GM19372 (cell line): ENCODE data around the gene PAFAH1B2.

Source experiments
- ATAC-seq: cut with Tn5 transposase; IDR thresholded peaks from one replicate; pipeline ENCODE4 v1.9.1; 2021; ENCODE audit warnings: mild to moderate bottlenecking, low read depth, moderate library complexity; ENCODE audit not compliant: unreplicated experiment

Gene PAFAH1B2

DNA sequence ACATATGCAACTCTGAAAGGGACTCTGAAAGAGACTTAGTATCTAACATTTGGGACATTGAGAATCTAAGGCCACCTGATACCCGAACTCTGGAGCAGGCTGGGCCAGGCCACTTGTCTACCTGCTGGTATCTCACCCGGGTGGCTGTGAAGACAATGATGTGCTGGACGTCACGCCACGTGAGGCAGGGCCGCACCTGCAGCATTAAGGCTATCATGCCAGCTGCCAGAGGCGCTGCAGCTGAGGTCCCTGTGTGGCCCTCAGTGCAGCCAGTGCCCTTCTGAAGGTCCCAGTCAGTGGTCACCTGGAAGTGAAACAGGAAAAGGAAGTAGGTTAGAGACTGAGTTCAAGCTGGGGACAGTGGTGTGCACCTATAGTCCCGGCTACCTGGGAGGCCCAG, 75.4 kb downstream of the PAFAH1B2 start:
- no peak for ATAC-seq

DNA sequence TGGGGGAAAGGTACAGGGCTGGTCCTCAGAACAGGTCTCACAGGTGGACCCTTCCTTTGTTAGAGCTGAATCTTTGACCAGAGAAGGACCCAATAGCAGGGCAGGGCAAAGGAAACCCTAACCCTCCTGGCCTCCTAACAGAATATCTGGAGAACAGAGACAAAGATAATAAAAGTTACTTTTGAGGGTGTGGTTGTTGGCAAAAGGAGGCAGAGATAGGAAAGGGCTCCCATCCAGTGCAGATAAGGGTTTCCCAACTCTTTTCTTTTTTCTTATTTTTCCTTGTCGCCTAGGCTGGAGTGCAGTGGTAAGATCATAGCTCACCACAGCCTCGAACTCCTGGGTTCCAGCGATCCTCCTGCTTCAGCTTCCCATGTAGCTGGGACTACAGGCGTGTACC, 75.9 kb downstream of the PAFAH1B2 start:
- ATAC-seq = no peak

DNA sequence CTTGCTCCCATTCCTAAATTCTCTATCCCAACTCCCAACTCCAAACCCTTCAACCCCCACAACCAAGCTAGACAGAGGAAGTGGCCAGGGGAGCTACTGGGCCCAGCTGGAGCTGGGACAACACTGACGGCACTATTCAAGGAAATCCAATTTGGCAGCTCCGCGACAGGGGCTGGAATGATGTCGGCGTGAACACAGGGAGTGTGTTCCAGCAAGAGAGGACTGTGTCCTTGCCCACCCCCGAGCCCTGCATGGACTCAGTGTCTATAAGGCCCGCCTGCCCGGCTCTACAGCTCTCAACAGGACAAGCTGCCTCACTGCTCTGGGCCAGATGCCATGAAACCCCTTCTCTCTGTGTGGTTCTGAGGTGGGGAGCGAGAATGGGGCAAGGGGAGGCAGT, 76.5 kb downstream of the PAFAH1B2 start:
- no peak for ATAC-seq

DNA sequence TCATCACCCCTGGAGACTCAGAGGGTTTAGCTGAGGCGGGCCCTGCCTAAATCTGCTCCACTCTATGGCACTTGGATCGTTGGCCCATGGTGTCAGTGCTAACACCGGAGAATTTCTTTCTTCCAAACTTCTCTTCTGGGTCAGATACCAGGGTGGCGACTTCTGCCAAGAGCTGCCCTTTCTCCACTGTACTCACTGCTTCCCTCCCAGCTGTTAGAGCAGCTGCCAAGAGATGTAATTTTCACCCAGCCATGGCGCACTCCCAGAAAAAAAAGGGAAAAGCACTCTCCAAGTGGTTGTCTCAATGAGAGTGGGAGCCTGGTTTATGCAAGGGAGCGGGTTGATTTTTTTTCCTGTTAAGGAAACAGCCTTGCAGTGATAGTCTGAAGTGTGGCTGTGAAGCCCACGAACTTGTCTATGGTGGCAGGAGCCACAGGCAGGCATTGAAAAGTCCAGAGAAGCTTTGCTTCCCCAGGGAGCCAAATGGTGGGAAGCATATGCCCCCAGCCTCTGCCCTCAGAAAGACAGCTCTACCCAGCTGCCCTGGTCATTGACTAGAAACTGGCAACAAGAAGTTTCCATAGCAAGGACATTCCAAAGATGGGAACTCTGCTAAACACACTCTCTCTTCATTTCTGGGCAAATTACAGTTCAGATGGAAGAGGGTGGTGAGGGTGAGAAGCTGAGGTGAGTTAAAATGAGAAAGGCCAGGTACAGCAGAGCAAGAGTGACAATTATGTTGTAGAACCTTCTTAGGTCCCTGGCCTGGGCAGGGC, 77.1 kb downstream of the PAFAH1B2 start:
- no peak for ATAC-seq

DNA sequence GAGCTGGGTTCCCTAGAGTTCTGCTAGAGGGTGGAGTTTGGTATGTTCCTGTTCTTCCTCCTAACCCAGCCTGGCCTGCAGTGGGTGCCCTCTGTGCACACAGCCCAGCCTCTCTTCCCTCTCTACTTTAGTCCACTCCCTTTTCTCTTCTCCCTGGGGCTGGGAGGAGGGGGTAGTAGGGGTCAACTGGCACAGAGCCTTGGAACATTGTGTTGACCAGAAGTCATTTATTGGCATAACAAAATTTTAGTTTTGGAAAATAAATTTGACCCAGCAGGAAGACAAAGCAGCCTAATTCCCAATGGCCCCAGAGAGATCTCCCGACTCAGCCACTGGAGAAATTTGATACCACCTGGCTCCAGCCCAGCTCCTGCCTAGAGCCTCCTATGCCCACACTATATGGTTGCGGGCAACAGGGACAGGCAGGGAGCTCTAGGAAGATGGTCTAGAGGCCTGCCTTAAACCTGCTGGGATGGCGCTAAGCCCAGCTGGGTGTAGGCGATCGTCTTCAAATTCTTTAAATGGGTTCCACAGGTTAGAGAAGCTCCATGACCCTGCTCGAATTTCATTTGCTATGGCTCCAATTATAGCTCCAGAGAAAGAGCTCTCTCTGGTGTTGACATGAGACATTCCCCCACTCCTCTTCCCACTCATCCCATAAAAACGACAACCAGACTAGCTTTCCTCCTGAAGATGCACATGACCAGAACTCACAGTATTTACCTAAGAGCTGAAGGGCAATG, 77.9 kb downstream of the PAFAH1B2 start:
- no peak for ATAC-seq

DNA sequence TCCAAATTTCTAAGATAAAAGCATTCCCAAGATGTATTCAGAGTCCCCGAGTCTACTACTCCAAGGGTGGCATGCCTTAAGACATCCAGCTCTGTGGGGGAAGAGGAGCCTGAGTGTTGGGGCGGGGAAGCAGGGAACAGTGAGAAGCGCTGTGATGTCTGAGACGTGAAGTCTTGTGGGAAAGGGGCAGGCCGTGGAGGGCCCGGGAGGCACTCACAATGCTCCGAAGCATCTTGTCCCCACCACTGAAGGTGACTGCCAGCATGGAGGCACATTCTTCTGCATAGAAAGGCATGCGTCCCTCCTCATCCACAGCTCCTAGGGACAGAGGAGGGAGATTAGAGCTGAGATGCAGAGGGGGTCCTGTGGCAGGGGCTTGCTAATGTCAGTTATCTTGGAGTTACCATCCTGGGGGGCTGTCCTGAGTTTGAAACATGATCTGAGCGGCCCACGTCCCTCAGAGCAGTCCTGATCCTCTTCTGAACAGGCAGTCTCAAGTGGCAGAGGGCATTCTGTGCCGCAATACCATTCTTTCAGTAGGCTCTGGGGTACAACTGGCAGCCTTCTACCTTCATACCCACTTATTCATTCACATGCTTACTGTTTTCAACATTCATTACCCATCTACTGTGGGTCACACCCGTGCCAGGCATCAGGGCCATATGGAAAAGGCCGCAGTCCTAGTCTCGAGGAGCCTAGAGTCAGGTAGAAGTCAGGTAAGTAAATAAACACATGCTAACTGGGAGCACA, 79.1 kb downstream of the PAFAH1B2 start:
- ATAC-seq = no peak

DNA sequence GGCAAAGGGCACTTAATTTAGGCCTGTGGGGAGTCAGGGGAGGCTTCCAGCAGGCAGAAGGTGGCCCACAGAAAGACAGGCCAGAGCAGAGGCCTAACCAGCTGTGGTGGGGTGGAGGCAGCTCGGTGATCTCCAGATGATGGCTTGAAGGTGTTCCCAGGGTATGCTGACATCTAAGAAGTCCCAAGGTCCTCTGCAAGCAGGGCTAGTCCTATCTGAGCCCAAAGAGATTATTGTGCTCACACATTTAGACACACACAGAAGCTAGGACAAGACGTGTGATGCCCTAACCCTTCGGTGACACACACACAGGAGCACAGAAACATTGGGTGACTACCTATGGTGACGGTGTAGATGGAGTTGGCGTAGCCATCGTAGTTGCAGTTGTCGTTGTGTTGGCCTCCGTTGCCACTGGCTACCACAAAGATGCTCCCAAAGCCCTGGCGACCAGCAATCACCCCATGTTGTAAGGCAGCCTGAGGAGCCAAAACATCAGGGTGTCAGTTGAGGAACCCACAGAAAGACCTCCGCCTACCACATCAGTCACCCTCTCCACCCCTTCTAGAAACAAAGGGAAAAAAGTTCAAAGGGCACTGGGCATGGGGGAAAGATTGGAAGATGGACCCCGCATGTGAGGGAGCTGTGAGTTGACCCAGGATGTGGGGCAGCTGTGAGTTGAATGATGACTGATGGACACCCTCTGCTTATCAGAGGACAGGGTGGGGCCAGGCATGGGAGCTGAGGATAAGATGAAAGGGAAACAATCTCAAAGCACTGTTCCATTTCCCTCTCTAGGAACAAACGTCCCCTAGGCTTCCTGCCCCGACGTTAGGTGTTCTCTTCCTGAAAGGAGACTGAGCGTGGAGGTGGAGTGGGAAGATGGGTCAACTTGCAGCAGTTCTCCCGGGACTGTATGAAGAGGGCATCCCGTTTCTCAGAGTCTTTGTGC, 79.9 kb downstream of the PAFAH1B2 start:
- no peak for ATAC-seq

DNA sequence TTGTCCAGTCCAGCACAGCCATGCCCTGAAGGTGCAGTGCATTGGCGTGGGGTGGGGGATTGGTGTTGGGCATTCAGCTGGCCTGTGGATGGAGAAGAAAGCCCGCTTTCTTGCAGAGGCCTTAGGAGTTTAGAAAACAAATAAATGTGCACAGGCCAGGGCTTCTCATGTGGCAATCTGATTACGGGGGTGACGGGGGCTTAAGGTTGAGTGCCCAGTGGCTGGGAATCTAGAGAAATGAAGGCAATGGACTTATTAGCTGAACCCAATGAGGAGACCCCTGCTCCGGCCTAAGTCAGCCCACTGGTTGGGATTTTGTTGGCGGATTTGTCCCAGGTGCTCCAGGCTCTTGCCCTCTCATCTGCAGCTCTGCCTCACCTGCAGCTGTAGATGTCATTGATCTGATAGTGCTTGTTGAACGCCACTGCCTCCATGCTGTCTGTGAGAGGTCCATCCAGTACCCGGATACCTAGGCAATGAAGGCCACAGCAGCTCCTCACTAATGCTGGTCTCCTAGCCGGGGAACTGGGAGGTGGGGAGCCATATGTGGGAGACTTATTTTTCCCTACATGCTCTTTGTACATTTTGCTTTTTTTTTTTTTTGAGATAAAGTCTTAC, 81.6 kb downstream of the PAFAH1B2 start:
- ATAC-seq = no peak
